ENCODE data around the gene IMPA2.
"Not testable (repeated sequence)": the region's sequence is repeated elsewhere in the genome, so short reads cannot be mapped to it uniquely, and the experiment has no call there.

IMPA2 gene

GRCh38 chr18:11981192-11981542 is at the start of gene IMPA2:
IMPA2 (plus strand) TSS chr18:11981507; CDS start chr18:11981670, 163 bp downstream.
- DNase-seq: no peak

GRCh38 chr18:11932393-11932792 is 48.9 kb upstream of the IMPA2 start:
- DNase-seq: no peak

- peak; percentile 21 for DNase-seq
These were observed 43.3 kb upstream of the IMPA2 start for GRCh38 chr18:11937874-11938478.

GRCh38 chr18:11940956-11941355 is 40.4 kb upstream of the IMPA2 start:
- DNase-seq: no peak

GRCh38 chr18:11943551-11943950 is 37.8 kb upstream of the IMPA2 start:
- DNase-seq: no peak

GRCh38 chr18:11944252-11944651 is 37.1 kb upstream of the IMPA2 start:
- DNase-seq: no peak

GRCh38 chr18:11944786-11945185 is 36.5 kb upstream of the IMPA2 start:
- DNase-seq: no peak

GRCh38 chr18:11945834-11946659 is 35.3 kb upstream of the IMPA2 start:
- DNase-seq: not testable (repeated sequence)

GRCh38 chr18:11946756-11947155 is 34.6 kb upstream of the IMPA2 start:
- no peak for DNase-seq

- no peak for DNase-seq
These were observed 33.8 kb upstream of the IMPA2 start for GRCh38 chr18:11947214-11948191.

GRCh38 chr18:11948852-11949523 is 32.3 kb upstream of the IMPA2 start:
- no peak for DNase-seq

GRCh38 chr18:11950824-11951223 is 30.5 kb upstream of the IMPA2 start:
- no peak for DNase-seq

GRCh38 chr18:11951390-11951851 is 29.9 kb upstream of the IMPA2 start:
- DNase-seq: no peak

- no peak for DNase-seq
These were observed 28.2 kb upstream of the IMPA2 start for GRCh38 chr18:11953113-11953512.

GRCh38 chr18:11955239-11956029 is 25.9 kb upstream of the IMPA2 start:
- DNase-seq: no peak

GRCh38 chr18:11956371-11957308 is 24.7 kb upstream of the IMPA2 start:
- no peak for DNase-seq

GRCh38 chr18:11957636-11958035 is 23.7 kb upstream of the IMPA2 start:
- no peak for DNase-seq

- not testable (repeated sequence) for DNase-seq
These were observed 21.7 kb upstream of the IMPA2 start for GRCh38 chr18:11959651-11960050.

GRCh38 chr18:11960743-11961380 is 20.4 kb upstream of the IMPA2 start:
- DNase-seq: no peak

- DNase-seq: no peak
These were observed 18.7 kb upstream of the IMPA2 start for GRCh38 chr18:11962597-11962996.

Measured in NCI-H1930 (cell line).